GM12878 (cell line): ENCODE measurements around the gene ZMIZ1. TPM values are rescaled to one million over a fixed set of nuclear protein-coding genes. Genes with fewer than 3 reads are reported as not detected.

Experiments
- ATAC-seq: fragments of 200-7000 bp; cut with Tn5 transposase; 3 replicates; pipeline ENCODE4 v1.9.1; 2020; ENCODE audit warnings: mild to moderate bottlenecking, moderate library complexity
- BruUV-seq: library from RNA; stranded (reverse); fragments of 400-500 nt; replicated peaks from 2 replicates; lab custom pipeline; 2021; lab: Mats Ljungman, UMichigan
- CTCF ChIA-PET: fragments of 300-600 bp; sonication (Branson Sonifier 250); formaldehyde crosslinking; extraction: SDS; loops from one replicate; lab custom pipeline; 2021; ENCODE audit warnings: inconsistent platforms; lab: Yijun Ruan, JAX
- POLR2A ChIA-PET: fragments of 350-600 bp; formaldehyde crosslinking; extraction: SDS; loops from one replicate; lab custom pipeline; 2021; ENCODE audit warnings: inconsistent platforms; lab: Charles Lee
- RAD21 ChIA-PET: fragments of 300-600 bp; sonication (Branson Sonifier 250); formaldehyde crosslinking; loops from one replicate; lab custom pipeline; 2023; ENCODE audit warnings: antibody characterized with exemption; ENCODE audit not compliant: unreplicated experiment; lab: Charles Lee
- SMC1A ChIA-PET: fragments of 300-600 bp; sonication (Branson Sonifier 250); formaldehyde crosslinking; loops from one replicate; lab custom pipeline; 2023; ENCODE audit not compliant: unreplicated experiment, uncharacterized antibody; lab: Charles Lee
- DNase-seq: peaks from one replicate; pipeline ENCODE4 v3.0.0-alpha.2; 2011; ENCODE audit warnings: low read depth, low spot score
- FAIRE-seq: peaks from 3 replicates; lab custom pipeline; 2011; peaks lifted over from hg19 to GRCh38; lab: Jason Lieb, UNC
- H2AFZ ChIP-seq: 2 replicates; pipeline ENCODE4 v1.6.0; 2011; ENCODE audit warnings: low read depth, low read length, control low read depth; ENCODE audit not compliant: control insufficient read depth
- H3K27ac ChIP-seq: 2 replicates; pipeline ENCODE4 v1.5.1; 2011; ENCODE audit warnings: control low read depth; ENCODE audit not compliant: control insufficient read depth, insufficient read depth
- H3K27me3 ChIP-seq, 2 experiments: replicated peaks in 1 of 2; 2 replicates each; pipeline versions ENCODE4 v1.6.0 to v1.6.1; 2011; ENCODE audit warnings: low read length in 1 of 2; ENCODE audit not compliant: control insufficient read depth in 2 of 2, insufficient read depth in 2 of 2
- H3K36me3 ChIP-seq, 2 experiments: 2 replicates each; pipeline ENCODE4 v1.5.1; 2011; ENCODE audit warnings: low read length in 1 of 2; ENCODE audit not compliant: control insufficient read depth in 2 of 2, insufficient read depth in 2 of 2
- H3K4me1 ChIP-seq: 2 replicates; pipeline ENCODE4 v1.6.1; 2011; ENCODE audit warnings: mild to moderate bottlenecking, low read length, moderate library complexity, mixed read lengths; ENCODE audit not compliant: control insufficient read depth, insufficient read depth
- H3K4me2 ChIP-seq: 2 replicates; pipeline ENCODE4 v1.6.0; 2011; ENCODE audit warnings: control low read depth; ENCODE audit not compliant: control insufficient read depth, insufficient read depth
- H3K4me3 ChIP-seq: fragments of 200-600 bp; sonication (generic); 2 replicates; pipeline ENCODE4 v1.5.1; 2016
- H3K79me2 ChIP-seq: 2 replicates; pipeline ENCODE4 v1.6.0; 2011; ENCODE audit warnings: low read length; ENCODE audit not compliant: control insufficient read depth, insufficient read depth
- H3K9ac ChIP-seq: 2 replicates; pipeline ENCODE4 v1.8.0; 2011; ENCODE audit warnings: low read length, control low read depth, mixed read lengths; ENCODE audit not compliant: control insufficient read depth, insufficient read depth
- H3K9me3 ChIP-seq: replicated peaks from 3 replicates; pipeline ENCODE4 v1.5.1; 2011; ENCODE audit warnings: mild to moderate bottlenecking, low read length; ENCODE audit not compliant: control insufficient read depth, insufficient read depth
- H4K20me1 ChIP-seq: 2 replicates; pipeline ENCODE4 v1.6.0; 2011; ENCODE audit not compliant: control insufficient read depth, insufficient read depth
- BCLAF1 ChIP-seq: fragments of 450-650 bp; IDR thresholded peaks from 2 replicates; pipeline ENCODE4 v1.6.1; 2017; ENCODE audit warnings: antibody characterized with exemption, mild to moderate bottlenecking, moderate library complexity
- MLLT1 ChIP-seq: fragments of 450-650 bp; IDR thresholded peaks from 2 replicates; pipeline ENCODE4 v1.6.1; 2016; ENCODE audit warnings: mild to moderate bottlenecking
- TAF1 ChIP-seq: IDR thresholded peaks from 2 replicates; pipeline ENCODE4 v1.6.1; 2011; ENCODE audit warnings: mild to moderate bottlenecking, low read depth, low read length, borderline replicate concordance
- WGBS: methylation state at CpG from one replicate; pipeline ENCODE4 v1.1.6; 2016; ENCODE audit warnings: low lambda C conversion rate; ENCODE audit not compliant: insufficient replicate concordance, insufficient coverage; ENCODE audit errors: missing lambda C conversion rate; 5-methylcytosine and 5-hydroxymethylcytosine counted together
- in situ Hi-C: fragments of 300-500 bp; cut with MboI; formaldehyde crosslinking; loops from 9 replicates; pipeline ENCODE4 v1.14.3; 2018; ENCODE audit warnings: mixed read lengths
- intact Hi-C: fragments of 100-400 bp; cut with micrococcal nuclease; formaldehyde crosslinking; loops from one replicate; pipeline ENCODE4 v1.14.2; 2022; ENCODE audit not compliant: unreplicated experiment
- polyA plus RNA-seq, 11 experiments: library from polyadenylated mRNA; depleted of rRNA in 4 of 11; unstranded in 6 of 11; stranded (reverse) in 5 of 11; fragments of >200 nt; fragmentation: Nextera tagmentation in 4 of 11; fragmentation: Illumina TruSeq in 1 of 11; extraction: Ambion mirVana in 4 of 11; extraction: Trizol in 1 of 11; gene quantifications; 1 replicate in 1 of 11; 2 replicates in 10 of 11; pipeline versions ENCODE4 v1.2.1 to v1.2.3, GENCODE V29; 2011 to 2016; ENCODE audit warnings: inconsistent platforms in 2 of 11, missing spikeins in 2 of 11, low read depth in 1 of 11
- total RNA-seq, 4 experiments: library from RNA; depleted of rRNA in 3 of 4; stranded (reverse); fragments of >200 nt in 3 of 4; fragmentation: Illumina TruSeq in 1 of 4; extraction: Trizol in 1 of 4; gene quantifications; 2 replicates each; pipeline versions ENCODE4 v1.2.1 to v1.2.3, GENCODE V29; 2013 to 2021

Gene ZMIZ1
- total and polyA plus RNA-seq, 10 of the 15 experiments (the other 5 are each of a cell fraction or from before 2014, with no cell fraction given): 3.1 to 82.3 (median 14.9) TPM

GRCh38 chr10:79188154-79188965, 119.6 kb downstream of the ZMIZ1 start:
- H3K9me3 ChIP-seq: no peaks in the 10 kb centered on the region
- H3K4me2 ChIP-seq: no peak overlapping the region
- no peak overlapping the region for H3K9ac ChIP-seq
- H4K20me1 ChIP-seq: no peaks in the 10 kb centered on the region
- no peak for TF ChIP-seq TAF1
- TF ChIP-seq BCLAF1: no peak
- TF ChIP-seq MLLT1: no peak
- no peak for DNase-seq
- BruUV-seq: no TSS peak
- intact Hi-C loops: no loop called here
- in situ Hi-C loops: no loop called here
- no peak for ATAC-seq
- ChIA-PET RAD21 (no interaction called here), CTCF (interaction anchor here (1.0 to 1.7 kb wide), 3 partner anchors 10 to 1141 kb away, joined by 3 read pairs; no protein-coding TSS in a partner anchor), SMC1A (no interaction called here), POLR2A (no interaction called here)
- FAIRE-seq: no peak
- no peaks in the 10 kb centered on the region for H3K27me3 ChIP-seq
- no peak overlapping the region for H3K4me3 ChIP-seq
- H2AFZ ChIP-seq: no peak overlapping the region
- no peaks in the 10 kb centered on the region for H3K4me1 ChIP-seq
- no peaks in the 10 kb centered on the region for H3K36me3 ChIP-seq
- WGBS: 33% methylated on average over 14 of the region's 14 CpGs
- H3K27ac ChIP-seq: no peak overlapping the region
- no peaks in the 10 kb centered on the region for H3K79me2 ChIP-seq
